ENCODE measurements around the gene TGFBRAP1.
A peak's percentile ranks its signal among the peaks of the same experiment; 100 is the strongest.

The TGFBRAP1 gene

DNA sequence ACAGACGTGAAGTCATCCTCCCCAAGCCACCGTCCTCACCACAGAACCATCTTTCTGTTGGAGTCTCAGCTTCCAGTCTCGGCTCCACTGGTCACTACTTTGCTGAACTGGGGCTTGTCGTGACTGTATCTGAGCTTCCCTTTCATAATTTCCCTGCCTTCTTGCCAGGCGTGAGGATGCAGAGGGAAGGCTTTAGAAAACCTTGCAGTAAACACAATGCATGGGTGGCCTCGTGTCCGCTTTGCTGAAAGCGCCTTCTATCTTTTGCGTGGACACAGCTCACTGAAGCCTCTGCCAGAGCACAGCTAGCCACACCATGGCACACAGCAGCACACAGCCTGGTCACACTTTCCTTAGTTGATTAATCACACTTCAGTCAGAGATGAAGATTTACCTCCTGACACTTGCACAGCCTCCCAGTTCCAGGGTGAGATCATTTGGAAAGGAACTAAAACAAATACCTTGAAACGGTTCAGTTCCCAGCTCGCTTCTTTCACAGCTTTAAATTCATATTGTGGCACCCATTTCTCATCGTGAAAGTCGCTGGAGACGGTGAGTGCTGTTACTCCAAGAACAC, 90.8 kb downstream of the TGFBRAP1 start:
- DNase-seq (ENCODE audit: low read depth in 2 of 2): no peak

DNA sequence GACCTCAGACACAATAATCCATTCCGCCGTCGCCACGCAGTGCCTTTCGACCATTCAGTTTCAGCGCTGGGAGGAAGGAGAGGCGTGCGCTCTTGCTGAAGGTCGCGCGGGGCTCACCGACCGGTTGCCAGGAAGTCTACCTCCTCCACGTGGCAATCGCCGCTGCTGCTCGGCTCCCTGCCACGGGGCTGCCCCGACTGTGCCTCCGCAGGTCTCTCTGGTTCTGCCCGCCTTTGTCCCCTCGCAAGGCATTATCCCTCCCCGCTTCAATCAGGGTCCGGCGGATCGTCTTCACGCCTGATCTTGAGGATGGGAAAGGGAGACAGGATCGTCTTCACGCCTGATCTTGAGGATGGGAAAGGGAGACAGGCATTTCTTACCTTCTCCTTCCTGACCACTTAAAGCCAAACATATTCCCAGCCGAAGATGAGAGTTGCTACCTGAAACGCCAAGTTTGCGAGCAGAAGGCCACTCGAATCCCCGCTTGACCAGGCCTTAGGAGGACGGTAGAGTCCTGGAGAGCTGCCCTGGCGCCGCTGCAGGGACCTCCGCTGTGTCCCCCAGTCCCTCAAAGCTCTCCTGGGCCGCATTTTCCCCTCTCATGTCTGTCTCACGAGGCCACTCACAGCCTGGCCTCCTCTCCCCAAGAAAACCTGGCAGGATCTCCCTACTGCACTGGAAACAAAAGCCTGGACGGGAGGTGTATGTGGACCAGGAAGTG, 92.3 kb downstream of the TGFBRAP1 start:
- DNase-seq (ENCODE audit: low read depth in 2 of 2): no peak

DNA sequence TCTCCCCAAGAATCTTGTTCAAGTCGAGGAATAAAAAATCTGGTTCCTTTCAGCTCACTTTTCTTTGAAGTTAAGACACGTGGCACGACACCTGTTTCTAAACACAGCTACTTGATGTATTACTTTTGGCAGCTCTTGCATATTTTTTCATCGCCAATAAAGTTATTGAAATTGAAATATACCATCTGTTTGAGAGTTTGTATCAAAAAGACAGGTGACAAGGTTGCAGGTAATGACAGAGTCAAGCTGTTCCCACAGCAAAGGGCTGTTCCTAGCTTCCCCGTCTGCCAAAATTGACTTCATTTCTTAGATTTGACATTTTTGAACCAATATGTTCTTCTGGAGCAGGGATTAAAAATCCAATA, 93.5 kb downstream of the TGFBRAP1 start:
- no peak for DNase-seq (ENCODE audit: low read depth in 2 of 2)

DNA sequence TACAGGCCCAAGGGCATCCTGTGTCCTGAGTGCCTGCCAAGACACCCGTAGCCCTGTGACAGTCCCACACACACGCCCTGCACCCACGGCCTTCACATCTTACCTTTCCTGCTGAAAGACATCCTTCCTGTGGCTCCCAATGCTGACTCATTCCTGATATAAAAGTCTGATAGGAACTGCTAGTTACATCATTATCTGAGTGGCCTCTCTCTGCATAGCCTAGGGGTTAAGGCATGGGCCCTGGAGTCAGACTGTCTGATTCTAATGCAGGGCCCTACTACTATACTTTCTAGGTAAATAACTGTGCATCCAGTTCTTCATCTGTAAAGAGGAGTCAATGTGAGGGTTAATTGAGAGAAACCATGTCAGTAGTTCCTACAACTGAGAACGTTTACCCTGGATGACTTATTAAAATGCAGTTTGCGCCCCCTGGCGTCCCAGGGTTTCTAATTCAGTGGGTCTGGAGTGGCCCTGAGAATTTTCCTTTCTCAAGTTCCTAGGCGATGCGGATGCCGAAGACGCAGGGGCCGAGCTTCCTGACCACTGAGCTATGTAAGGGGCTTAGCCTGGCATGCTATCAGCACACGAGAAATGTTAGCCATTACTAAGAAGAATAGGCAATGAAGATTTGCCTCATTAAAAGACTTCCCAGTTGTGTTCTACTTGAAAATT, 94.0 kb downstream of the TGFBRAP1 start:
- DNase-seq (ENCODE audit: low read depth in 2 of 2): peak; percentile 13 to 31

DNA sequence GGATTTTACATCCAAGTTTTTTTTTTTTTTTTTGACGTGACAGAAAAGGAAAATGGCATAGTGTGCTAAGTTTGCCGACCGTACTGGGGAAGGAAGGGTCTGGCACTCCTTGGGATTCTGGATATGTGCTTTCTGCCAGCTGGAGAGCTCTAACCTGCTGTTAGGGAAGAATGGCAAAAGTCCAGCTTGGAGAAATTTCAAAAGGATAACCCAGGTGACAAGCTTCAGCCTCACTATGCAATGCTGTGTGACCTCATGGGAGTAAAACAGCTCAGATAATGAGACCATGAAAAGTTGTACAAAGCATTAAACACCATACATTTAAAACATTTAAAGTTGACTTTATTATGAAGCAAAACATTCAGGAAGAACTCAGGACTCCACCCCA, 98.3 kb downstream of the TGFBRAP1 start:
- DNase-seq (ENCODE audit: low read depth in 2 of 2): no peak

DNA sequence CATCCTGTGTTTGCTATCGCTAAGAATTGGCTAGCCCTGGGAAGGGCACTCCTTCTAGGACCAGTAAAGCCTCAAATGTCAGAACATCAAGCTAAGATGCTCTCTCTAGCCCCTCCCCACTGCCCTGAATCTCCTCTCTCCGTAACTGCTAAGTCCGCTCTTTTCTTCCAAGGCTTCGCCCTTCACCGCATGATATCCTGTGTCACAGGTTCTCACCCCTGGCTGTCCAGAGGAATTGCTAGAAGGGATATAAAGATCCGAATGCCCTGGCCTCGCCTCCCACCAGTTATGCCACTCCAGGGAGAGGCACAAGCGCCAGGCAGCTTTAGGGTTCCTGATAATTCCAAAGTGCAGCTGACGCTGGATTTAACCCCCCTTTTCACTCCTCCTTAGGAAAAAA, 105.1 kb downstream of the TGFBRAP1 start:
- no peak for DNase-seq (ENCODE audit: low read depth in 2 of 2)

DNA sequence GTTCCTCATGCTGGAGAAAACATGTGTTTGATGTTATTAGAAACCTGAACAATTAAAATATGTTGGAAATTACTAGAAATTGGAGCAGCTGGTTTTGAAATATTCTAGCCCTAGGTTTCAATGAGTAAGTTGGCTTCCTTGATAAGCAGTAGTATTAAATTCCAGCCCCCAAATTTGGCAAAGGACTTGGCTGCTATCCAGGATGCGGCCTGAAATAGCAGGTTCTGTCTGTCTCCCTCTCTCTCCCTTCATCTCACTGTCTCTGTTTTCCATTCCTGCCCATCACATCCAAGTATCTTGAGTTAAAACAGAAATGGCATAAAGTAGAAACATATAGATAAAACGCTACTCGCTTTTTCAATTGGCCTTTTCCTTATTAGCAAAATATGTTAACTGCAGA, 108.9 kb downstream of the TGFBRAP1 start:
- DNase-seq (ENCODE audit: low read depth in 2 of 2): no peak

DNA sequence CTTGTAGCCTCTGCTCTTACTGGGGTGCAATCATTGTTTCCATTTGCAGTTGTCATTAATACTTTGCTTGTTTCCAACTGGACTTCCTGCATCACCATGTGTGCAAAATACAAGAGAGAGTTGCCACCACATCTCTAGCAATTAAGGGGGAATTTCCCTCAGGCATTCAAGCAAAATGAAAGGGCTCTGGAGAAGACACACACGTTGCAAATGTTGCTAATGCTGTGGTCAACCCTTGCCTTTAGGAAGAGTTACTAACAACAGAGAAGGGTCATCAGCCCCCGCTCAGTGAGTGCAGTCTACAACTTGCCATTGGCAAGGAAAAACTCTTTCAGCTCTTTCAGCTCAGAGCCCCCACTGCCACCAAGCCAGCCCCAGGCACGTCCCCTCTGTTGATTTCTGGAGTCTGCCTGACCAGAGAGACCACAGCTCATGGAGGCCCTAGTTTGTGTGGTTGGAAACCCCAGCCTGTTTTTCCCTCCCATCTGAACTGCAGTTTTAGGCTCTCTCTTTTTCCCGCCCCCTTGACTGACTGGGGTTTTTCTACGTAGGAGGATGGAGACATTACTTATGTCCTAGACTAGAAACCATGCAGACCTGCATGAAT, 113.8 kb downstream of the TGFBRAP1 start:
- DNase-seq (ENCODE audit: low read depth in 2 of 2): no peak

Data from stimulated activated CD8-positive, alpha-beta memory T cell treated with anti-CD3 and anti-CD28 coated beads, Interleukin-2, amount 100 ng/mL, for 1 hour (primary cell).